Liver (tissue), 9 donors: Measurements from ENCODE around the gene USP40. TPM values are rescaled to one million over a fixed set of nuclear protein-coding genes. Genes with fewer than 3 reads are reported as not detected.

ENCODE experiments used
- DNase-seq: peaks from one replicate; pipeline ENCODE4 v3.0.0-alpha.2; 2017; ENCODE audit warnings: low spot score
- H3K27ac ChIP-seq, 2 donors: one replicate each; pipeline ENCODE4 v1.7.0; 2013; ENCODE audit warnings: inconsistent platforms in 2 of 2, low read length in 2 of 2, control low read depth in 1 of 2, low read depth in 1 of 2, mild to moderate bottlenecking in 1 of 2
- H3K27me3 ChIP-seq, 4 donors: one replicate each; pipeline versions ENCODE4 v1.6.1 to v1.7.0; 2013; ENCODE audit warnings: low read length in 3 of 4, inconsistent platforms in 1 of 4, mild to moderate bottlenecking in 1 of 4, moderate library complexity in 1 of 4; ENCODE audit not compliant: control insufficient read depth in 4 of 4, insufficient read depth in 4 of 4
- H3K36me3 ChIP-seq, 4 donors: one replicate each; pipeline versions ENCODE4 v1.6.1 to v1.7.0; 2013; ENCODE audit warnings: low read length in 3 of 4, mild to moderate bottlenecking in 3 of 4, low read depth in 1 of 4, moderate library complexity in 1 of 4; ENCODE audit not compliant: control insufficient read depth in 4 of 4, insufficient read depth in 3 of 4
- H3K4me1 ChIP-seq, 4 donors: one replicate each; pipeline versions ENCODE4 v1.6.1 to v1.7.0; 2013; ENCODE audit warnings: low read length in 3 of 4, mild to moderate bottlenecking in 3 of 4, moderate library complexity in 1 of 4; ENCODE audit not compliant: control insufficient read depth in 4 of 4, insufficient read depth in 4 of 4
- H3K4me3 ChIP-seq, 3 donors: one replicate each; pipeline versions ENCODE4 v1.6.1 to v1.7.0; 2013; ENCODE audit warnings: low read length in 3 of 3, control low read depth in 1 of 3, low read depth in 1 of 3, mild to moderate bottlenecking in 1 of 3
- H3K9ac ChIP-seq, 2 donors: one replicate each; pipeline ENCODE4 v1.7.0; 2013; ENCODE audit warnings: low read length in 2 of 2, mild to moderate bottlenecking in 2 of 2, moderate library complexity in 2 of 2, control low read depth in 1 of 2, low read depth in 1 of 2
- H3K9me3 ChIP-seq, 4 donors: one replicate each; pipeline versions ENCODE4 v1.6.1 to v1.7.0; 2013; ENCODE audit warnings: low read length in 3 of 4; ENCODE audit not compliant: control insufficient read depth in 4 of 4
- CTCF ChIP-seq: fragments of 150-350 bp; IDR thresholded peaks from 2 replicates; pipeline ENCODE4 v1.5.1; 2017; ENCODE audit warnings: improper control_type of control experiment, low read depth, low read length; ENCODE audit not compliant: missing input control
- EGR1 ChIP-seq, 2 donors: IDR thresholded peaks; 2 replicates each; pipeline ENCODE4 v1.6.1; 2016 to 2018; ENCODE audit warnings: antibody characterized with exemption in 2 of 2, low read depth in 2 of 2
- GABPA ChIP-seq, 2 donors: IDR thresholded peaks in 1 of 2; conservative IDR thresholded peaks in 1 of 2; 2 replicates each; pipeline ENCODE4 v1.6.1; 2016; ENCODE audit warnings: antibody characterized with exemption in 2 of 2, mild to moderate bottlenecking in 1 of 2, moderate library complexity in 1 of 2
- HNF4A ChIP-seq, 2 donors: conservative IDR thresholded peaks; 2 replicates each; pipeline ENCODE4 v1.6.1; 2016; ENCODE audit warnings: antibody characterized with exemption in 2 of 2, mild to moderate bottlenecking in 2 of 2
- HNF4G ChIP-seq: IDR thresholded peaks from 2 replicates; pipeline ENCODE4 v1.6.1; 2016; ENCODE audit warnings: antibody characterized with exemption
- NR2F2 ChIP-seq: IDR thresholded peaks from 2 replicates; pipeline ENCODE4 v1.6.1; 2016; ENCODE audit warnings: antibody characterized with exemption
- REST ChIP-seq: IDR thresholded peaks from 2 replicates; pipeline ENCODE4 v1.6.1; 2016; ENCODE audit warnings: antibody characterized with exemption, mild to moderate bottlenecking
- RXRA ChIP-seq, 2 donors: IDR thresholded peaks; 2 replicates each; pipeline ENCODE4 v1.6.1; 2017 to 2018; ENCODE audit warnings: antibody characterized with exemption in 2 of 2, mild to moderate bottlenecking in 1 of 2
- SP1 ChIP-seq: IDR thresholded peaks from 2 replicates; pipeline ENCODE4 v1.6.1; 2018; ENCODE audit warnings: antibody characterized with exemption, mild to moderate bottlenecking
- TAF1 ChIP-seq: conservative IDR thresholded peaks from 2 replicates; pipeline ENCODE4 v1.6.1; 2016; ENCODE audit warnings: antibody characterized with exemption, mild to moderate bottlenecking
- YY1 ChIP-seq: IDR thresholded peaks from 2 replicates; pipeline ENCODE4 v1.6.1; 2016; ENCODE audit warnings: antibody characterized with exemption, mild to moderate bottlenecking
- WGBS: extraction: QIAGEN DNeasy Blood & Tissue Kit; methylation state at CpG from one replicate; pipeline ENCODE4 v1.1.7; 2013; 5-methylcytosine and 5-hydroxymethylcytosine counted together
- polyA plus RNA-seq, 2 donors: library from polyadenylated mRNA; stranded (reverse) in 1 of 2; unstranded in 1 of 2; fragments of 200-250 nt in 1 of 2; fragments of >200 nt in 1 of 2; fragmentation: Nextera tagmentation in 1 of 2; extraction: Ambion mirVana in 1 of 2; gene quantifications; one replicate each; pipeline versions ENCODE4 v1.2.1 to v1.2.3, GENCODE V29; 2013 to 2015
- total RNA-seq, 2 donors: library from RNA; depleted of rRNA; stranded (reverse); fragments of >200 nt; gene quantifications; one replicate each; pipeline ENCODE4 v1.2.3, GENCODE V29; 2014
- donor health status: healthy.
- donor health status: healthy.
- donor health status: healthy.
- donor health status: healthy.
- donor health status: healthy.

USP40 gene
- total and polyA plus RNA-seq, 4 donors, result 12.0 to 29.0 (median 17.1) TPM

GRCh38 chr2:233450864-233451575 lies 115.6 kb downstream of the USP40 start:
- Histone ChIP-seq H3K9ac (no peak overlapping the region), H3K4me3 (no peak overlapping the region), H3K4me1 (no peaks in the 10 kb centered on the region), H3K27me3 (no peaks in the 10 kb centered on the region), H3K36me3 (peaks cover 11 to 82% (median 56%) of the 10 kb centered on the region in 4 donors), H3K9me3 (no peaks in the 10 kb centered on the region), H3K27ac (no peak overlapping the region)
- no peak for TF ChIP-seq TAF1
- no peak for TF ChIP-seq HNF4A (conservative IDR thresholded peaks at IDR 0.05)
- TF ChIP-seq REST, result no peak
- TF ChIP-seq SP1, result no peak
- no peak for TF ChIP-seq CTCF
- TF ChIP-seq RXRA (IDR thresholded peaks at IDR 0.05), result no peak
- TF ChIP-seq NR2F2, result no peak
- no peak for TF ChIP-seq YY1
- no peak for DNase-seq
- 92% methylated on average over 22 of the region's 22 CpGs for WGBS

- 93% methylated on average over 33 of the region's 33 CpGs for WGBS
- no peaks in the 10 kb centered on the region for H3K27me3 ChIP-seq
- TF ChIP-seq TAF1 (no peak), RXRA (IDR thresholded peaks at IDR 0.05) (no peak), GABPA (IDR thresholded peaks at IDR 0.05 in 1 of 2, conservative IDR thresholded peaks at IDR 0.05 in 1 of 2) (no peak), REST (no peak), HNF4A (conservative IDR thresholded peaks at IDR 0.05) (no peak), EGR1 (IDR thresholded peaks at IDR 0.05; ENCODE audit: low read depth in 2 of 2) (no peak), YY1 (no peak), HNF4G (no peak)
- H3K4me3 ChIP-seq, result no peak overlapping the region
- no peaks in the 10 kb centered on the region for H3K4me1 ChIP-seq
- no peak for DNase-seq
- H3K9me3 ChIP-seq, result no peaks in the 10 kb centered on the region
- H3K36me3 ChIP-seq, result peaks cover 11 to 82% (median 51%) of the 10 kb centered on the region in 4 donors
- H3K27ac ChIP-seq, result no peak overlapping the region
- H3K9ac ChIP-seq, result no peak overlapping the region
These were observed 116.4 kb downstream of the USP40 start for GRCh38 chr2:233449921-233450863.
